ENCODE measurements around the gene ERCC2.
"Not testable (repeated sequence)": the region's sequence is repeated elsewhere in the genome, so short reads cannot be mapped to it uniquely, and the experiment has no call there.

The ERCC2 gene

DNA sequence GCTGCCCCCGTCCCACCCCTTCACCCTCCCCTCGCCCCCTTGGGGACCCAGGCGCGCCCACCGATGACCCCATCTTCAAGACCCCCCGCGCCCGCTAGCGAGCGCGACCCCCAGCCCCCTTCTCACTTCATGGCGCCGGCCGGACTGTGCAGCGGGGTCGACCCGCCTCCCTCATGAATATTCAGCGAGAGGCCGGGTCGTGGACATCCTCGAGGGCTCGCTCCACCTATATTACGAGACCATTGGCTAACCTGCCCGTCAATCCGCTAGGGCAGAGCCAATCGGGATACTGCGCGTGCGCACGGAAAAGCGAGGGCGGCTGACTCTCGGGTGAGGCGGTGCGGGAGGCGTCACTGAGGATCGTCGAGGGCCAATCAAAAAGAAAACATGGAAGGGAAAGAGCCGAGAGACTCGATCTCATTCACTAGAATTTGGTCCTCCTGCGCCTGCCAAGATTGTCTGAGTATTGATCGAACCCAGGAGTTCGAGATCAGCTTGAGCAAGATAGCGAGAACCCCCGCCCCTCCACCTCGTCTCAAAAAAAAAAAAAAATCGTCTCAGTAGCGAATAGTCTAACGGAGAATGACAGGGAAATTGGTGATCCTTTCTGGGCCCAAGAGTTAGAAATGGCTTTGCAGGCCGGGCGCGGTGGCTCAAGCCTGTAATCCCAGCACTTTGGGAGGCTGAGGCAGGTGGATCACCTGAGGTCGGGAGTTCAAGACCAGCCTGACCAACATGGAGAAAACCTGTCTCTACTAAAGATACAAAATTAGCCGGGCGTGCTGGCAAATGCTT, at the start of gene ERCC2:
TSS of gene ERCC2 (minus strand) at position 164 of the 795 bp plus-strand sequence. CDS start at position 131, 33 bp downstream.
- Histone ChIP-seq H3K27me3 (ENCODE audit: control insufficient read depth in 5 of 5, insufficient read depth in 4 of 5, low read length in 5 of 5) (no peaks in the 10 kb centered on the region), H3K36me3 (ENCODE audit: control insufficient read depth in 5 of 5, insufficient read depth in 5 of 5, low read length in 5 of 5) (no peaks in the 10 kb centered on the region), H3K4me1 (ENCODE audit: control insufficient read depth in 5 of 5, insufficient read depth in 5 of 5, low read length in 5 of 5) (peaks cover 0 to 10% (median 10%) of the 10 kb centered on the region in 5 donors), H3K9me3 (ENCODE audit: control insufficient read depth in 5 of 5, low read length in 5 of 5) (no peaks in the 10 kb centered on the region), H3K4me3 (ENCODE audit: low read depth in 1 of 5, low read length in 5 of 5) (peak within 1 kb of the TSS; percentile 76 to 90 (median 80)), H3K27ac (ENCODE audit: low read depth, low read length) (peak within 1 kb of the TSS; percentile 46), H3K9ac (ENCODE audit: low read length in 5 of 5) (peak within 1 kb of the TSS in 4 of 5 donors; percentile 70 to 83 (median 80))

DNA sequence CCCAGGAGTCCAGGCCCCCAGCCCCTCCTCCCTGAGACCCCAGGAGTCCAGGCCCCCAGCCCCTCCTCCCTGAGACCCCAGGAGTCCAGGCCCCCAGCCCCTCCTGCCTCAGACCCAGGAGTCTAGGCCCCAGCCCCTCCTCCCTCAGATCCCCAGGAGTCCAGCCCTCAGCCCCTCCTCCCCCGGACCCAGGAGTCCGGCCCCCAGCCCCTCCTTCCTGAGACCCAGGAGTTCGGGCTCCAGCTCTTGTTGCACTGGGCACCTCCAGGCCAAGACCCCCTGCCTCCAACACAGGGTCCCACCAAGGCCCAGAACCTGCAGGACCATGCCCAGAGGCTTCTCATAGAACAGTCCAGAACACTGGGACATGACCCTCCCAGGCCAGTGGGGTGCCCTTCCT, 49.5 kb upstream of the ERCC2 start:
- no peaks in the 10 kb centered on the region for H3K9me3 ChIP-seq (ENCODE audit: control insufficient read depth in 5 of 5, low read length in 5 of 5)
- H3K36me3 ChIP-seq (ENCODE audit: control insufficient read depth in 5 of 5, insufficient read depth in 5 of 5, low read length in 5 of 5): peaks cover 0 to 54% (median 35%) of the 10 kb centered on the region in 5 donors
- no peak overlapping the region for H3K4me3 ChIP-seq (ENCODE audit: low read depth in 1 of 5, low read length in 5 of 5)
- H3K9ac ChIP-seq (ENCODE audit: low read length in 5 of 5): no peak overlapping the region
- no peaks in the 10 kb centered on the region for H3K27me3 ChIP-seq (ENCODE audit: control insufficient read depth in 5 of 5, insufficient read depth in 4 of 5, low read length in 5 of 5)
- H3K27ac ChIP-seq (ENCODE audit: low read depth, low read length): no peak overlapping the region
- H3K4me1 ChIP-seq (ENCODE audit: control insufficient read depth in 5 of 5, insufficient read depth in 5 of 5, low read length in 5 of 5): peaks cover 7 to 46% (median 32%) of the 10 kb centered on the region in 5 donors

GRCh38 chr19:45419396-45419795, 49.0 kb upstream of the ERCC2 start:
- H3K4me1 ChIP-seq (ENCODE audit: control insufficient read depth in 5 of 5, insufficient read depth in 5 of 5, low read length in 5 of 5): peaks cover 7 to 41% (median 28%) of the 10 kb centered on the region in 5 donors
- peaks cover 0 to 59% (median 40%) of the 10 kb centered on the region in 5 donors for H3K36me3 ChIP-seq (ENCODE audit: control insufficient read depth in 5 of 5, insufficient read depth in 5 of 5, low read length in 5 of 5)
- H3K9me3 ChIP-seq (ENCODE audit: control insufficient read depth in 5 of 5, low read length in 5 of 5): no peaks in the 10 kb centered on the region
- H3K27me3 ChIP-seq (ENCODE audit: control insufficient read depth in 5 of 5, insufficient read depth in 4 of 5, low read length in 5 of 5): no peaks in the 10 kb centered on the region
- no peak overlapping the region for H3K27ac ChIP-seq (ENCODE audit: low read depth, low read length)
- H3K4me3 ChIP-seq (ENCODE audit: low read depth in 1 of 5, low read length in 5 of 5): no peak overlapping the region
- no peak overlapping the region for H3K9ac ChIP-seq (ENCODE audit: low read length in 5 of 5)

DNA sequence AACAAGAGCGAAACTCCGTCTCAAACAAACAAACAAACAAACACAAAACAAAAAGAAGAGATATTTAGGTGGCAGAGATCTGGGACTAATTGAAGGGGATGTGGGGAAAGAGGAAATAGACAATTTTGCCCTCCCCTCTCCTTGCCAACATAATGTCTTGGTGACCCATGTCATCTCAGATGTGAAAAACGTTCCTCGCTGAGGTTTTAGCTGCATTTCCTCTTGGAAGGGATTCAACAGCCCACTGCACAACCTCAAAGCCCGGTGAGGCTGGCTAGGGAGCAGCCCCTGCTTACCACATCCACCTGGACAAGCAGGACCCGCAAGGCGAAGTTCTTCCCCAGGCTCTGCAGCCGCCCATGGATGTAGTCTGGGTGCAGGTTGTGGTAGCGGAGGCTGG, 48.4 kb upstream of the ERCC2 start:
- H3K4me3 ChIP-seq (ENCODE audit: low read depth in 1 of 5, low read length in 5 of 5): no peak overlapping the region
- H3K4me1 ChIP-seq (ENCODE audit: control insufficient read depth in 5 of 5, insufficient read depth in 5 of 5, low read length in 5 of 5): peaks cover 2 to 36% (median 22%) of the 10 kb centered on the region in 5 donors
- H3K36me3 ChIP-seq (ENCODE audit: control insufficient read depth in 5 of 5, insufficient read depth in 5 of 5, low read length in 5 of 5): peaks cover 0 to 64% (median 46%) of the 10 kb centered on the region in 5 donors
- no peaks in the 10 kb centered on the region for H3K27me3 ChIP-seq (ENCODE audit: control insufficient read depth in 5 of 5, insufficient read depth in 4 of 5, low read length in 5 of 5)
- no peak overlapping the region for H3K9ac ChIP-seq (ENCODE audit: low read length in 5 of 5)
- no peak overlapping the region for H3K27ac ChIP-seq (ENCODE audit: low read depth, low read length)
- H3K9me3 ChIP-seq (ENCODE audit: control insufficient read depth in 5 of 5, low read length in 5 of 5): no peaks in the 10 kb centered on the region

DNA sequence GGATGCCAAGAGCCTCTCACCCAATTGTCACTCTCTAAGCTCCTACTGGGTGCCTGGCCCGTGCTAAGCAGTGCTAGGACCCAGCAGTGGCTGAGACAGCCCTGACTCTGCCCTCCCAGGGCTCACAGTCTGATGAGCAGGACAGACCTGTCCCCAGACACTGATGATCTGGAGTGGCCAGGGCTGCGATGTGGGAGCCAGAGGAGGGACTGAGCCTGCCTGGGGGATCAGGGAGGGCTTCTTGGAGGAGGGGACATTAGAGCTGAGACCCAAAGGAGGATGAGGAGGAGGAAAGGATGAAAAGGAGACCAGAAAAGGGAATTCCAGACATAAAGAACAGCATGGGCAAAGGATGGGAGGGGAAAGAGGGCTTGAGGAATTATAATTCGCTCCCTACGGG, 46.8 kb upstream of the ERCC2 start:
- H3K9me3 ChIP-seq (ENCODE audit: control insufficient read depth in 5 of 5, low read length in 5 of 5): no peaks in the 10 kb centered on the region
- H3K27me3 ChIP-seq (ENCODE audit: control insufficient read depth in 5 of 5, insufficient read depth in 4 of 5, low read length in 5 of 5): no peaks in the 10 kb centered on the region
- no peak overlapping the region for H3K9ac ChIP-seq (ENCODE audit: low read length in 5 of 5)
- H3K4me3 ChIP-seq (ENCODE audit: low read depth in 1 of 5, low read length in 5 of 5): no peak overlapping the region
- H3K36me3 ChIP-seq (ENCODE audit: control insufficient read depth in 5 of 5, insufficient read depth in 5 of 5, low read length in 5 of 5): peaks cover 0 to 76% (median 54%) of the 10 kb centered on the region in 5 donors
- H3K4me1 ChIP-seq (ENCODE audit: control insufficient read depth in 5 of 5, insufficient read depth in 5 of 5, low read length in 5 of 5): peaks cover 2 to 23% (median 10%) of the 10 kb centered on the region in 5 donors
- H3K27ac ChIP-seq (ENCODE audit: low read depth, low read length): no peak overlapping the region

DNA sequence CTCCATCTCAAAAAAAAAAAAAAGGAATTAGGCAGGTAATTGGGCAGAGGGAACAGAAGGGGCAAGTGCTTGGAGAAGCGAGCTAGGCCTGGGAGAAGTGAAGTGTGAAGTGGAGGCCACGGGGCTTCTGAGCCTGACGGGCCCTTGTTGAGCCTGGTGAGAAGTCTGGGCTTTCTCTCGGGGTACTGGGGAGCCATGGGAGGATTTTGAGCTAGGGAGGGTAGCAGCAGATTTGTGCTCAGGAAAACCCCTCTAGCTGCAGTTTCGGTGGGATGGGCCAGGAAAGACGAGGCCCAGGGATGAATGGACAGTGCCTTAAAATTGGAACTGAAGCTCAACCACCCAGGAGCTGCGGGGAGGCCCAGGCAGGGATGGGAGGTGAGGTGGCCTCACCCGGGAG, 44.1 kb upstream of the ERCC2 start:
- Histone ChIP-seq H3K4me1 (ENCODE audit: control insufficient read depth in 5 of 5, insufficient read depth in 5 of 5, low read length in 5 of 5) (peaks cover 0 to 15% (median 7%) of the 10 kb centered on the region in 5 donors), H3K27ac (ENCODE audit: low read depth, low read length) (no peak overlapping the region), H3K27me3 (ENCODE audit: control insufficient read depth in 5 of 5, insufficient read depth in 4 of 5, low read length in 5 of 5) (no peaks in the 10 kb centered on the region), H3K36me3 (ENCODE audit: control insufficient read depth in 5 of 5, insufficient read depth in 5 of 5, low read length in 5 of 5) (peaks cover 0 to 56% (median 41%) of the 10 kb centered on the region in 5 donors), H3K4me3 (ENCODE audit: low read depth in 1 of 5, low read length in 5 of 5) (no peak overlapping the region), H3K9ac (ENCODE audit: low read length in 5 of 5) (no peak overlapping the region), H3K9me3 (ENCODE audit: control insufficient read depth in 5 of 5, low read length in 5 of 5) (no peaks in the 10 kb centered on the region)

DNA sequence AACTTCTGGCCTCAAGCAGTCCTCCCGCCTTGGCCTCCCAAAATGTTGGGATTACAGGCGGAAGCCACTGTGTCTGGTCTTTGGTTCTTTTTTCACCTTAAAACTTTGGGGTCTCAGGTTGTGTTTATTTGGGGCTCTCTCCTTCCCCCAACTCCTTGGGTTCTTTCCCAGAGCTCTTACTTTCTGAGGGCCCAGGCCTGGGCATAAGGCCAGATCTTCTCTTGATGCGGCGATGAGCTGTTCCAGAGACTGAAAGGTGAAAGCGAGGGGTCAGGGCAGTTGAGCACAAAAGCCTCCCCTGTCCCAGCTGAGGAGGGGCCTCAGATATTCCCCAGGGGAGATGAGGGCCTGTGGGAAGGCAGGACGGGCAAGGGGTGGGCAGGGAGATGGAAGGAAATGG, 43.1 kb upstream of the ERCC2 start:
- Histone ChIP-seq H3K4me3 (ENCODE audit: low read depth in 1 of 5, low read length in 5 of 5) (no peak overlapping the region), H3K27ac (ENCODE audit: low read depth, low read length) (no peak overlapping the region), H3K36me3 (ENCODE audit: control insufficient read depth in 5 of 5, insufficient read depth in 5 of 5, low read length in 5 of 5) (peaks cover 0 to 48% (median 37%) of the 10 kb centered on the region in 5 donors), H3K9ac (ENCODE audit: low read length in 5 of 5) (no peak overlapping the region), H3K9me3 (ENCODE audit: control insufficient read depth in 5 of 5, low read length in 5 of 5) (no peaks in the 10 kb centered on the region), H3K27me3 (ENCODE audit: control insufficient read depth in 5 of 5, insufficient read depth in 4 of 5, low read length in 5 of 5) (no peaks in the 10 kb centered on the region), H3K4me1 (ENCODE audit: control insufficient read depth in 5 of 5, insufficient read depth in 5 of 5, low read length in 5 of 5) (peaks cover 0 to 15% (median 7%) of the 10 kb centered on the region in 5 donors)

DNA sequence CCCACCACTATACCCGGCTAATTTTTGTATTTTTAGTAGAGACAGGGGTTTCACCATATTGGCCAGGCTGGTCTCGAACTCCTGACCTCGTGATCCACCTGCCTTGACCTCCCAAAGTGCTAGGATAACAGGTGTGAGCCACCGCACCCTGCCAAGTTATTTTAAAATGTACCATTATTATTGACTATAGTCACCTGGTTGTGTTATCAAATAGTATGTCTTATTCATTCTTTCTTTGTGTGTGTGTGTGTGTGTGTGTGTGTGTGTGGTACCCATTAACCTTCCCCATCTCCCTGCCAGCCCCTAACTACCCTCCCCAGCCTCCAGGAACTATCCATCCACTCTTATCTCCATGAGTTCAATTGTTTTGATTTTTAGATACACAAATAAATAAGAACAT, 40.0 kb upstream of the ERCC2 start:
- Histone ChIP-seq H3K4me1 (ENCODE audit: control insufficient read depth in 5 of 5, insufficient read depth in 5 of 5, low read length in 5 of 5) (peaks cover 6 to 37% (median 19%) of the 10 kb centered on the region in 5 donors), H3K36me3 (ENCODE audit: control insufficient read depth in 5 of 5, insufficient read depth in 5 of 5, low read length in 5 of 5) (peaks cover 0 to 25% (median 22%) of the 10 kb centered on the region in 5 donors)
- H3K4me3 ChIP-seq (ENCODE audit: low read depth in 1 of 5, low read length in 5 of 5); H3K27ac ChIP-seq (ENCODE audit: low read depth, low read length); H3K9me3 ChIP-seq (ENCODE audit: control insufficient read depth in 5 of 5, low read length in 5 of 5); H3K27me3 ChIP-seq (ENCODE audit: control insufficient read depth in 5 of 5, insufficient read depth in 4 of 5, low read length in 5 of 5); H3K9ac ChIP-seq (ENCODE audit: low read length in 5 of 5): not testable (repeated sequence)

GRCh38 chr19:45409557-45409920, 39.2 kb upstream of the ERCC2 start:
- H3K36me3 ChIP-seq (ENCODE audit: control insufficient read depth in 5 of 5, insufficient read depth in 5 of 5, low read length in 5 of 5): peaks cover 0 to 22% (median 17%) of the 10 kb centered on the region in 5 donors

GRCh38 chr19:45408830-45409556, 38.6 kb upstream of the ERCC2 start:
- H3K27ac ChIP-seq (ENCODE audit: low read depth, low read length): no peak overlapping the region
- H3K4me1 ChIP-seq (ENCODE audit: control insufficient read depth in 5 of 5, insufficient read depth in 5 of 5, low read length in 5 of 5): peaks cover 6 to 50% (median 32%) of the 10 kb centered on the region in 5 donors
- no peak overlapping the region for H3K4me3 ChIP-seq (ENCODE audit: low read depth in 1 of 5, low read length in 5 of 5)
- H3K9me3 ChIP-seq (ENCODE audit: control insufficient read depth in 5 of 5, low read length in 5 of 5): no peaks in the 10 kb centered on the region
- H3K36me3 ChIP-seq (ENCODE audit: control insufficient read depth in 5 of 5, insufficient read depth in 5 of 5, low read length in 5 of 5): peaks cover 0 to 17% (median 13%) of the 10 kb centered on the region in 5 donors
- peaks cover 0 to 10% (median 7%) of the 10 kb centered on the region in 5 donors for H3K27me3 ChIP-seq (ENCODE audit: control insufficient read depth in 5 of 5, insufficient read depth in 4 of 5, low read length in 5 of 5)
- no peak overlapping the region for H3K9ac ChIP-seq (ENCODE audit: low read length in 5 of 5)

More at GRCh38 chr19:45409557-45409920, 39.2 kb upstream of the ERCC2 start:
- H3K27me3 ChIP-seq (ENCODE audit: control insufficient read depth in 5 of 5, insufficient read depth in 4 of 5, low read length in 5 of 5): peaks cover 0 to 4% (median 1%) of the 10 kb centered on the region in 5 donors
- no peak overlapping the region for H3K4me3 ChIP-seq (ENCODE audit: low read depth in 1 of 5, low read length in 5 of 5)
- peaks cover 6 to 45% (median 27%) of the 10 kb centered on the region in 5 donors for H3K4me1 ChIP-seq (ENCODE audit: control insufficient read depth in 5 of 5, insufficient read depth in 5 of 5, low read length in 5 of 5)
- no peaks in the 10 kb centered on the region for H3K9me3 ChIP-seq (ENCODE audit: control insufficient read depth in 5 of 5, low read length in 5 of 5)
- no peak overlapping the region for H3K27ac ChIP-seq (ENCODE audit: low read depth, low read length)
- no peak overlapping the region for H3K9ac ChIP-seq (ENCODE audit: low read length in 5 of 5)
